Vagina (tissue), 2 donors: ENCODE measurements around the gene AMZ1. TPM values are rescaled to one million over a fixed set of nuclear protein-coding genes. Genes with fewer than 3 reads are reported as not detected.

Source experiments
- DNase-seq, 2 donors: peaks; one replicate each; pipeline ENCODE4 v3.0.0-alpha.2; 2017; ENCODE audit errors: extremely low spot score in 2 of 2
- H3K27ac ChIP-seq: fragments of 200-600 bp; sonication (generic); one replicate; pipeline ENCODE4 v1.5.1; 2019
- H3K27me3 ChIP-seq: fragments of 200-600 bp; sonication (generic); one replicate; pipeline ENCODE4 v1.5.1; 2019
- H3K36me3 ChIP-seq, 2 donors: fragments of 200-600 bp; sonication (generic); one replicate each; pipeline ENCODE4 v1.5.1; 2017 to 2019
- H3K4me1 ChIP-seq: fragments of 200-600 bp; sonication (generic); one replicate; pipeline ENCODE4 v1.5.1; 2019
- H3K4me3 ChIP-seq, 2 donors: fragments of 200-600 bp; sonication (generic); 1 replicate in 1 of 2; 2 replicates in 1 of 2; pipeline ENCODE4 v1.5.1; 2016 to 2019
- H3K9me3 ChIP-seq: fragments of 200-600 bp; sonication (generic); one replicate; pipeline ENCODE4 v1.5.1; 2019
- CTCF ChIP-seq, 3 experiments: fragments of 450-650 bp in 2 of 3; fragments of 200-600 bp in 1 of 3; sonication (generic) in 1 of 3; IDR thresholded peaks; one replicate each; pipeline ENCODE4 v1.5.1; 2017 to 2019; ENCODE audit warnings: antibody characterized with exemption in 3 of 3, mild to moderate bottlenecking in 2 of 3, moderate library complexity in 2 of 3
- POLR2A ChIP-seq, 2 donors: fragments of 450-650 bp; IDR thresholded peaks; one replicate each; pipeline ENCODE4 v1.6.1; 2017; ENCODE audit warnings: antibody characterized with exemption in 2 of 2, mild to moderate bottlenecking in 2 of 2, moderate library complexity in 2 of 2
- POLR2AphosphoS5 ChIP-seq, 2 donors: sonication (generic); formaldehyde crosslinking; IDR thresholded peaks; one replicate each; pipeline ENCODE4 v1.9.0; 2017; ENCODE audit warnings: antibody characterized with exemption in 2 of 2, mild to moderate bottlenecking in 2 of 2, low read depth in 1 of 2; ENCODE audit not compliant: insufficient read depth in 1 of 2
- intact Hi-C: fragments of 100-400 bp; cut with DNase I; formaldehyde crosslinking; loops from one replicate; pipeline ENCODE4 v1.15.1; 2023
- total RNA-seq: library from RNA; depleted of rRNA; stranded (reverse); fragments of >200 nt; gene quantifications from one replicate; pipeline ENCODE4 v1.2.3, GENCODE V29; 2016

Gene AMZ1
- total RNA-seq, 1 donor from 2014 or later, result 1.2 TPM

- Histone ChIP-seq H3K4me1 (peaks cover 85% of the 10 kb centered on the region), H3K36me3 (no peaks in the 10 kb centered on the region), H3K9me3 (no peaks in the 10 kb centered on the region), H3K27ac (peak overlapping the region; percentile 81), H3K27me3 (no peaks in the 10 kb centered on the region), H3K4me3 (no peak overlapping the region)
- TF ChIP-seq POLR2AphosphoS5 (IDR thresholded peaks at IDR 0.05; ENCODE audit: insufficient read depth in 1 of 2, low read depth in 1 of 2), result no peak
- TF ChIP-seq CTCF (IDR thresholded peaks at IDR 0.05), result no peak
- TF ChIP-seq POLR2A (IDR thresholded peaks at IDR 0.05), result no peak
- DNase-seq, result no peak
- intact Hi-C loops, result no loop called here
These were observed 47.5 kb upstream of the AMZ1 start for GRCh38 chr7:2640482-2640830.

GRCh38 chr7:2640846-2641316 is 47.1 kb upstream of the AMZ1 start:
- H3K36me3 ChIP-seq, result no peaks in the 10 kb centered on the region
- peak overlapping the region; percentile 34 to 39 for H3K4me3 ChIP-seq
- H3K4me1 ChIP-seq, result peaks cover 85% of the 10 kb centered on the region
- no peak for DNase-seq
- intact Hi-C loops, result no loop called here
- H3K27me3 ChIP-seq, result no peaks in the 10 kb centered on the region
- H3K9me3 ChIP-seq, result no peaks in the 10 kb centered on the region
- H3K27ac ChIP-seq, result peak overlapping the region; percentile 81
- TF ChIP-seq POLR2AphosphoS5 (IDR thresholded peaks at IDR 0.05; ENCODE audit: insufficient read depth in 1 of 2, low read depth in 1 of 2) (no peak), POLR2A (IDR thresholded peaks at IDR 0.05) (no peak), CTCF (IDR thresholded peaks at IDR 0.05) (no peak)

GRCh38 chr7:2641406-2642393 is 46.3 kb upstream of the AMZ1 start:
- DNase-seq, result no peak
- H3K27ac ChIP-seq, result peak overlapping the region; percentile 81
- no peaks in the 10 kb centered on the region for H3K27me3 ChIP-seq
- intact Hi-C loops, result no loop called here
- H3K4me1 ChIP-seq, result peaks cover 76% of the 10 kb centered on the region
- H3K36me3 ChIP-seq, result no peaks in the 10 kb centered on the region
- TF ChIP-seq POLR2AphosphoS5 (IDR thresholded peaks at IDR 0.05; ENCODE audit: insufficient read depth in 1 of 2, low read depth in 1 of 2) (peak; percentile 86 to 93), CTCF (IDR thresholded peaks at IDR 0.05) (peak in 1 of 3 experiments; percentile 13), POLR2A (IDR thresholded peaks at IDR 0.05) (no peak)
- H3K4me3 ChIP-seq, result peak overlapping the region; percentile 34 to 39
- no peaks in the 10 kb centered on the region for H3K9me3 ChIP-seq

- Histone ChIP-seq H3K4me1 (peaks cover 59% of the 10 kb centered on the region), H3K27me3 (no peaks in the 10 kb centered on the region), H3K27ac (no peak overlapping the region), H3K9me3 (no peaks in the 10 kb centered on the region), H3K4me3 (no peak overlapping the region), H3K36me3 (peaks cover 0 to 6% of the 10 kb centered on the region in 2 donors)
- no peak for DNase-seq
- intact Hi-C loops, result no loop called here
- TF ChIP-seq CTCF (IDR thresholded peaks at IDR 0.05) (peak in 1 of 3 experiments; percentile 8), POLR2A (IDR thresholded peaks at IDR 0.05) (no peak)
These were observed 44.4 kb upstream of the AMZ1 start for GRCh38 chr7:2643386-2644219.
